NK-92 treated with Interleukin-12 subunit alpha and Interleukin-12 subunit beta, amount 100 ng/mL, for 24 hours (cell line): ENCODE results near the gene CCDC68.
"Not testable (repeated sequence)": the region's sequence is repeated elsewhere in the genome, so short reads cannot be mapped to it uniquely, and the experiment has no call there.

ENCODE experiments used
- DNase-seq: peaks from one replicate; lab custom pipeline; 2025; lab: John Stamatoyannopoulos, UW

Gene CCDC68

DNA sequence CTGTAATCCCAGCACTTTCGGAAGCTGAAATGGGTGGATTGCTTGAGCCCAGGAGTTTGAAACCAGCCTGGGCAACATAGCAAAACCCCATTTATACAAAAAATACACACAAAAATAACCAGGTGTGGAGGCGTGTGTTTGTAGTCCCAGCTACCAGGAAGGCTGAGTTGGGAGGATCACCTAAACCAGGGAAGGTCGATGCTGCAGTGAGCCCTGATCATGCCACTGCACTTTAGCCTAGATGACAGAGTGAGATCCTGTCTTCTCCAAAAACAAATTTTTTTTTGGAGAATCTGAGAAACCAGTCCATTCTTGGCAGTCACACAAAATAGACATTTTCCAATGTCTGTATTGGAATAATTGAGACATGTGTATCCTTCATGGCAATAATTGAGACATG lies 84.2 kb downstream of the CCDC68 start:
- no peak for DNase-seq

DNA sequence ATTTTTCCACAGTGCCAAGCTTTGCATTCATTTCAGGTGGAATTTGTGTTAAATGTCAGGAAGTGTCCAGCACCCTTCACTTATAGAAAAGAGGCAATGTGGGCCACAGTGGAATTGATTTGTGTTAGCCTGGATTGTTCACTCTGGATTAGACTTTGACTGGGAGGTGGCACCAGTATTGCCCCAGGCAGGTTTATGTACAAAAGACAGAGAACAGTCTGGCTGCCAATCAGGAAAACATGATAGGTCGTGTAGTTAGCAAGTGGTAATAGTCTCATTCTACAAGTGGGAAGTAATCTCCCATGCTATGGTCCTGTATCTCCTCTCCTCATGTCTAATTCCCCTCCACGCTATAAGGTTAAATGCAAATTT lies 85.4 kb downstream of the CCDC68 start:
- DNase-seq = no peak

DNA sequence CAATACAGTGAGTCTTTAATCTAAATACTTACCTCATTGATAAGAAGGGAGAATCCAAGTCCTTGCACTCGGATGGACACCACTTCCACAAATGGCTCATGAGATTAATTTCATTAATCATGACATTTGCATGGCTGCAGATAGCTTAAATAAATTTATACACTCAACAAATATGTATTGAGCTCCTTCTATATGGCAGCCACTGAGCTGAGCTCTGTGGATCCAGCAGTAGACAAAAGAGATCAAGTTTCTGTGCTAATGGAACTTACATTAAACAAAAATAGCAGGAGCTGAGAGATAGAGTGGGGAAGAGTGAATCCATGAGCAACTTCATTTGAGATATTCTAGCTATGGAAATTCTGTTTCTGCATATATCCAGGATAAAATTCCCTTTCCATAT lies 86.6 kb downstream of the CCDC68 start:
- no peak for DNase-seq

DNA sequence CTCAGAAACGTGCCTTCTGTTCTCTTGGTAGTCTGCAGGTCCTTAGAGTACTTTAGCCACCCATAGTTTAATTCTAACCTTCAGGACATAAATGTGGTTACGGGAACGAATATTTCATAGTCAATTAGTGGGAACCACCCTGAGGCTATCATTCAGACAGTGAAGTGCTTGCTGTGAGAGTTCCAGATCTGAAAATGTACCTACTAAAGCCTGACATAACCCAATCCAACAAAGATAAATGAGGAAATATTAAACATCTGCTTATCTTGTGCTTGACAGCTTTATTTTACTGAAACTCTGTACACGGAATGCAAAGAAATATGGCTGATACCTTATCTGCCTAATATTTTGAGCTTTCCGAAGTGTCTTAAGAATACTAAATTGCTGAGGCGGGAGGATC lies 88.0 kb downstream of the CCDC68 start:
- no peak for DNase-seq

DNA sequence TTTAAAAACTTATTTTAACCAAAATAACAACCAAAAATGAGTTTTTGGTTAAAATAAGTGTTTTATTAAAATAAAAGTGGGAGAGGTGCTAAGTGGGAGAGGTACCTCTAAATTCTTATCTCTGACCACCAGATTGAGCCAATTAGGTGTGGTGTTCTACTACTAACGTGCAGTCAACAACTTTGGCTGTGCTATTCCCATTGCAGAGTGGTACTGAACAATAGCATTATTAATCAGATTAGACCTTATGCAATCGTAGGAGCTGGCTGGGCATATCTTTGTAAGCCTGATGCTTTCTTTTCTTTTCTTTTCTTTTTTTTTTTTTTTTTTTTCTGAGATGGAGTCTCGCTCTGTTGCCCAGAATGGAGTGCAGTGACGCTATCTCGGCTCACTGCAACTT lies 92.1 kb downstream of the CCDC68 start:
- DNase-seq = no peak

DNA sequence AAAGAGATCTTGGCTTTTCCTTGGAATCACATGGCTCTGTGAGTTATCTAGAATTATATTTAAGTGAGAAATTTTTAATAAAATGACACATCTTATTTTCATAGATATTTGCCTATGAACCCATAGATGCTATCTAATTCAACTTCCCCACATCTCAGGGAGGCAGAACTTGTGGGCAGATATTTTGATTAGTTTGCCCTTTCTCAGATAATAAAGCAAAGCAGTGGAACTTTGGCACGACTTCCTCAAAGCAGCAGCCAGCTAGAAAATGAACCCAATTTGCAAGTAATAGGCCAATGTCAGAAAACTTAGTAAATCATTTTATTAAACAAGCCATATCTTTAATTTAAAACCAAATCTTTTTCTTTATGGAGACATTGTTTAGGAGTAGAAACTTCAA lies 98.3 kb downstream of the CCDC68 start:
- no peak for DNase-seq

DNA sequence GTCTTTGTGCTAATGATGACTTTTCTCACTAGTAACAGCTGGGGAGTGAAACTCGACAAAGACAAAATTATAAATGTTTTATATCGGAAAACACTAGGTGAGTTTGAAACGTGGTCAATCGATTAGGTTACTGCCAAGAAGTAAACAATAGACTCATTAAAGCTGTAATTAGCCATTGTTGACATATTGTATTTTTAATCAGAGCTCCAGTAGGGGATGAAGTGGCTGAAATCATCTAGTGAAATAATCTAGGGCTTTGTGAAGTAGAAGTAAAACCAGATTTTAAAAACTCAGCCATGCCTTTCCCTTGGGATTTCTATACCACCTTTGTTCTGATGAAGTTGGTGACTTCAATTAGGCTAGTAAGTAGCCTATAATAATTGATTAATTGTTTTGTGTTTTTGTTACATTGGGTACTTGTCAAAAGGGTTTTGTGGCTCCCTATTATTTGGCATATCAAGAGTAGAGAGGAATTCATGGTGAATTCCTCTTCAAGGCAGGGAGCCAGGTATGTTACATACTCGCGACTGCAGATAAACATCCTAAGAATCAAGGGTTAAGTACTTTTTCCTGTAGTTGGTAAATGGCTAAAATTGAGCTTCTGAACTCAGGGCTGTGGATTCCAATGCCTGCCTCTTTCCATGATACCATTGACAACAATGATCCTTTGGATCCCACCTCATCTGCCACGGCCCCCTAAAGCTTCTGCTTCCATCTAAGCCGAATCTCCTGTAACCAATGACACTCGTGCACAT lies 99.4 kb downstream of the CCDC68 start:
- no peak for DNase-seq

DNA sequence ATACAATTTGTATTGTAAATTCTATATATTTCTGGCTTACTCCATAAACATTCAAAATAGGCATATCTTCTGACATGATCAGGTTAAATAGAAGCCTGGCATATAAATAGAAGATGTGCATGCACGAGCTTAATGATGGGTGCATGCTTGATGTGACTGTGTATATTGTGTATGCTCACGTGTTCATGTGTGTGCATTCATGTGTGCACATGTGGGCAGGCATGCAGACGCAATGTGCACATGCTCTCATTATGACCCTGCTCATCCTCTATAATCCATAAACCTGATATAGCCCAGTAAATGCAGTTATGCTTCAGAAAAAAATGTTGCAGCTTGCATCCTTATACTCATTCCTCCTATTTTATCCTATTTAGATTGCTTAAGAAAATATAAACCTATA lies 101.8 kb downstream of the CCDC68 start:
- DNase-seq = no peak

DNA sequence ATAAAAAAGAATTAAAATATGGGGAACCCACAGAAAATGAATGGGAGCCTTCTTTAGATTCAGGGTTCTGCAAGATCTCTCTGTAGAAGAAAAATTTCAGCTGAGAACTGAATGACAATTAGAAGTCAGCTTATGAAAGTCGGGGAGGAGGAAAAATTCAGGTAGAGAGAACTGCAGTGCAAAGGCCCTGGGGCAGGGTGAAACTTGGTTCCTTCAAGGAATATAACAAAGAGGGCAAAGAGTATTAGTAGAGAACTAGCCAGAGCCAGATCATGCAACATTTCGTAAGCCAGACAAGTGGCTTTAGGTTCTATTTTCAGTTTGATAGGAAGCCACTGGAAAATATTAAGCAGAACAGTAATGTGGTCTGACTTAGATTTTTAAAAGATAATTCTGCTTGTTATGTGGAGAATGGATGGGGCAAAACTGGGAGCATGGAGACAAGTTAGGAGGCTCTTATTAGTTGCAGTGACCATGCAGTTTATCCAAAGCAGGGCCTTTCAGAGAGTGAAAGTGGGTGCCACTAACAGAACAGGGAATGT lies 103.1 kb downstream of the CCDC68 start:
- DNase-seq = no peak

DNA sequence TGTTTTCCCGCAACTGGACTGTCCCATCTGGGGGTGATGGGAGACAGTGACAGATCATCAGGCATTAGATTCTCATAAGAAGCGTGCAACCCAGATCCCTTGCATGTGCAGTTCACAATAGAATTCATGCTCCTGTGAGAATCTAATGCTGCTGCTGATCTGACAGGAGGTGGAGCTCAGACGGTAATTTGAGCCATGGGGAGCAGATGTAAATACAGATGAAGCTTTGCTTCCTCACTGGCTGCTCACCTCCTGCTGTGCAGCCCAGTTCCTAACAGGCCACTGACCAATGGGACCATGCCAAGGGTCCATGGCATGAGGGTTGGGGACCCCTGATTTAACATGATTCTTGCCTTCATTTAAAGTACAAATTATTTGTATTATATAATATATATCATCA lies 104.2 kb downstream of the CCDC68 start:
- not testable (repeated sequence) for DNase-seq

DNA sequence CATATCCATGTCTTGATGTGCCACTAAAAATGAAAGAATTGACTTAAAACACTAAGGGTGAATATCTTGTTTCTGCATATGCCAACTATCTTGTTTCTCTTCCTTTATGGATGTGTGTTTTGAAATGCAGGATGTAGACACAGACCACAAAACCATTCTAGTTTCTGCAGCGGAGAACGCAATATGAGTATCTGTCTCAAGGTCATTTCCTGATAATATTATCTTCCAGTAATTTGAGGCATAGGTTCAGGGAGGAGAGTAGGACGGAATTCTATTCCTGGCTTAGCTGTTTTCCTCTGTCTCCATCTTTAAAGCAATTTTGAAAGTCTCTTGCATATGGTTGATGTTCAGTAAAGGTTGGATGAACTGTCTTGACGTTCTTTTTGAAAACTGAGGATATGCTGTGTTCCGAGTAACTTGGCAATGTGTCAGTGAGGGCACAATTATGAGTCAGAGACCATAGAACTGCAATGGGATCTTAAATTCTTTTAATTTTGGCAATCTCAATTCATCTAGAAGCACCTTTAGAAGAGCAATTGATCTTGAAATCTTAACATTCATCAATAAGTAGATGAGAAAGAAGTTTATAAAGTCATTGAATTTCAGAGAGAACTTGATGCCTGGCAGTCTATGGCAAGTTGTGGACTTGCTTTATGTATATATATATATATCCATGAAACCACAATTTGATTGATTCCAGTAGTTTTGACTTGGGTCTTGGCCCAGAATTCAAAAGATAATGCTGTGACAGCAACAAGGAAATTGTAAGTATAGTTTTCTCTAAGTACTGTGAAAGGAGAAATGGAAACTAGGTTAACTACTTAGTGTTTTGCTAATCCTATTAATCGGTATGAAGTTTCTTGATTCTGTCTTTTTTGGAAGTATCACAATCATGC lies 106.2 kb downstream of the CCDC68 start:
- no peak for DNase-seq
